Measurements from ENCODE around the gene DLX1. TPM values are rescaled to one million over a fixed set of nuclear protein-coding genes. Genes with fewer than 3 reads are reported as not detected.
"Not testable (repeated sequence)": the region's sequence is repeated elsewhere in the genome, so short reads cannot be mapped to it uniquely, and the experiment has no call there.

DLX1 gene
- total RNA-seq, 2 experiments from 2014 or later, result not detected

DNA sequence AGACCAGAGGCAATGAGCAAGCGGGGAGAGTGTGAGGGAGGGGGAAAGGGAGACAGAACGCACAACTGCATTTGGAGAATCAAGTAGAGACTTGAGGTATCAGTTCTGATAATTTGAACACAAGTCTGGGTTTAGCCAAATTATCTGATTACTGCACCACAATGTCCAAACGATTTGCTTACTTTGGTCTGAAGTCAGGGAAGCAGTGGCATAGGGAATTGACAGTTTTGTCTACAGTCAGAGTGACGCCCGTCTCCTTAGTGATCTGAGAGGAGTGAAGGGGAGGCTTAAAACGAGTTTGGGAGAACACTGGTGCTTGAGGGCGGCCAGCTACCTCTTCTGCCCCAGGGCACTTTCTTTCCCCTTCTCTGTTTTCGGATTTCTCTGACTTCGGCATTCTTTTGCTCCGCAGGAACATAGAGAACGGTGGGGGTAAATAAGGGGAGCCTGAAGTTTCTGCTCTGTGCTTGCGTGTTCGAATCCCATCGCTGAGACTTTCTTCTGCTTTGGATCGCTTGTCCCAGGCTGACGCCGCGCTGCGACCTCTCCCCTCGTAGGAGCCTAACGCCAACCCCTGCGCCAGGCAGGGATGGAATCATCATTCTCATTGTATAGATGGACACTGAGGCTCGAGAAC, 20.3 kb downstream of the DLX1 start:
- ChIA-PET POLR2A (interaction anchor here (0.7 kb wide), 1 partner anchor 15 kb away, joined by 6 read pairs; no protein-coding TSS in a partner anchor), CTCF (interaction anchor here (1.0 to 1.8 kb wide), 3 partner anchors 17 to 506 kb away, joined by 3 to 6 read pairs (median 5); no protein-coding TSS in a partner anchor)

GRCh38 chr2:172106108-172106961, 21.0 kb downstream of the DLX1 start:
- POLR2A ChIA-PET, result no interaction called here
- CTCF ChIA-PET, result interaction anchor here (0.7 to 1.8 kb wide), 10 partner anchors 8 to 507 kb away, joined by 3 to 6 read pairs (median 4); no protein-coding TSS in a partner anchor

GRCh38 chr2:172107690-172108586, 22.6 kb downstream of the DLX1 start:
- CTCF ChIA-PET, result interaction anchor here (1.5 kb wide), 1 partner anchor 21 kb away, joined by 3 read pairs; no protein-coding TSS in a partner anchor
- POLR2A ChIA-PET, result interaction anchor here (0.7 kb wide), 1 partner anchor 354 kb away, joined by 10 read pairs; no protein-coding TSS in a partner anchor

- ChIA-PET POLR2A (no interaction called here), CTCF (no interaction called here)
Measured at GRCh38 chr2:172108587-172108930, 23.3 kb downstream of the DLX1 start.

DNA sequence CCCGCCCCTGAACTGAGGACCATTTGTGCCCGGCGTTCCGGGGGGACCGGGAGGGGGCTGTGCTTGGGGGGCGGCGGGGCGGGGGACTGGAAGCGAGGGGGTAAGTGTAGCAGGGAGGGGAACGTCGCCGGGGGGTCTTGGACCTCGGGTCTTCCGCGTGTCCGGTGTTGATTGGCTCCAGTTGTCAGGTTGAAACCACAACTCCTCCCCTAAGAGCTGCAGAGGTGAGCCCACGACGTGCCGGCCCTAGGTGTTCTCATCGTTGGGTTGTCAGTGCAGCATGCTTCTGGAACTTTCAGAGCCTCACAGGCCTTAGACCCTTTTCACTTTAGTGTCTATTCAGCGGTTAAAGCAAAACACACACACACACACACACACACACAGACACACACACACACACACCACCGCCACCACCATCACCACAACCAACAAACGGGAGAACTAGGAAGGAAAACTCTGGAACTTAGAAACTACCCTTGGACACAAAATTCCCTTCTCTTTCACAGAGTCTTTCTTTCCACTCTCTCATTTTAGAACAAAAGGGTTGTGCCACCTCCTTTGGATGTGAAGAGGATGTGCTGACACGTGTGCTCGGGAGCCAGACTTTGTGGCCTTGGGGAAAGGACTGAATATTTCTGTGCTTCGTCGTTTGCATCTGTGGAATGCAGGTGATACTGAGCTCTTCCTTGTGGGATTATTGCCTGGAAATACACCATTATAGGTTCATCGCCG, 24.1 kb downstream of the DLX1 start:
- CTCF ChIA-PET, result no interaction called here
- POLR2A ChIA-PET, result no interaction called here

- POLR2A ChIA-PET, result no interaction called here
- CTCF ChIA-PET, result no interaction called here
Measured at GRCh38 chr2:172109988-172110811, 24.9 kb downstream of the DLX1 start.

- ChIA-PET CTCF (interaction anchor here (0.5 to 1.0 kb wide), 3 partner anchors 331 to 407 kb away, joined by 3 to 4 read pairs (median 3); no protein-coding TSS in a partner anchor), POLR2A (no interaction called here)
Measured at GRCh38 chr2:172113617-172114016, 28.3 kb downstream of the DLX1 start.

DNA sequence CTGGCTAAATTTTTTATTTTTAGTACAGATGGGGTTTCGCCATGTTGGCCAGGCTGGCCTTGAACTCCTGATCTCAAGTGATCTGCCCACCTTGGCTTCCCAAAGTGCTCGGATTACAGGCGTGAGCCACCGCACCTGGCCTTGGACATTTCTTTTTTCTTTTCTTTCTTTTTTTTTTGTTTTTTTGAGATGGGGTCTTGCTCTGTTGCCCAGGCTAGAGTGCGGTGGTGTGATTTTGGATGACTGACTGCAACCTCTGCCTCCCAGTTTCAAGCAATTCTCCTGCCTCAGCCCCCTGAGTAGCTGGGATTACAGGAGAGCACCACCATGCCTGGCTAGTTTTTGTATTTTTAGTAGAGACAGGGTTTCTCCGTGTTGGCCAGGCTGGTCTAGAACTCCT, 28.9 kb downstream of the DLX1 start:
- CTCF ChIA-PET, result interaction anchor here (0.7 to 1.3 kb wide), 3 partner anchors 8 to 407 kb away, joined by 3 to 4 read pairs (median 3); no protein-coding TSS in a partner anchor
- POLR2A ChIA-PET, result not testable (repeated sequence)

GRCh38 chr2:172114579-172114978, 29.3 kb downstream of the DLX1 start:
- CTCF ChIA-PET, result interaction anchor here (1.0 to 1.3 kb wide), 2 partner anchors 8 to 408 kb away, joined by 3 to 4 read pairs; no protein-coding TSS in a partner anchor

GRCh38 chr2:172116107-172116506, 30.8 kb downstream of the DLX1 start:
- CTCF ChIA-PET, result interaction anchor here (1.3 kb wide), 1 partner anchor 11 kb away, joined by 3 read pairs; no protein-coding TSS in a partner anchor
- POLR2A ChIA-PET, result interaction anchor here (0.6 kb wide), 1 partner anchor 461 kb away, joined by 3 read pairs; no protein-coding TSS in a partner anchor

More at GRCh38 chr2:172114579-172114978, 29.3 kb downstream of the DLX1 start:
- POLR2A ChIA-PET, result no interaction called here

DNA sequence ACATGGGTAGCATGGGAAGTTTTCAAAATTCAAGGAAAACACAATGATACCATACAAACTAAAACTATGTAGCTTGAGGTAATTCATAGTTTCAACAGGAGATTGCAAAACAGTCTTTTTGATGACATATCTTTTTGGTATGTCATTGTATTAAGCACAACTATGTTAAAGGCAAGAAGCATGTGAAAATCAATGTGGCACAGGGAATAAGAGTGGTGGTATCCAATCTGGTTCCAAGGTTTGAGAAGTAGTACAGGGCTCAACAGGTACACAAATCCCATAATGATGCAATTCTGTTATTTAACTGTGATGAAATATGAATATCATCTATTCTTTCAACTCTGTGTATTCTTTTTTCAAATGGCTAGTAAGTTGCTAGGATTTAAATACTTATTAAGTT, 33.8 kb downstream of the DLX1 start:
- ChIA-PET POLR2A (no interaction called here), CTCF (interaction anchor here (2.2 kb wide), 1 partner anchor 8 kb away, joined by 7 read pairs; no protein-coding TSS in a partner anchor)

GRCh38 chr2:172120118-172120517, 34.8 kb downstream of the DLX1 start:
- POLR2A ChIA-PET, result no interaction called here
- CTCF ChIA-PET, result interaction anchor here (0.6 kb wide), 1 partner anchor 13 kb away, joined by 3 read pairs; no protein-coding TSS in a partner anchor

DNA sequence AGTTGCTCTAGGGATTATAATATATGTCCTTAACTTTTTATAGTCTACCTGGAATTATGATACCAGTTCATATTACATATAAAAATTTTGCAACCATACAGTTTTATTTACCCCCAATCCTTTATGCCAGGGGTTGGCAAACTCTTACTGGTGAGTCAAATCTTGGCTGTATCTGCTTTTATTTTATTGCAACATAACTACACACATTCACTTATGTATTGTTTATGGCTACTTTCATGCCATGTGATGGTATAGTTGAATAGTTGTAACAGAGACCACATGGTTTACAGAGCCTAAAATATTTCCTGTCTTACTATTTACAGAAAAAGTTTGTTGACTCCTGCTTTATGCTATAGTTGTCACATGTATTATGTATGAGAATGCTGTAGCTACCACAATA, 43.2 kb downstream of the DLX1 start:
- CTCF ChIA-PET, result interaction anchor here (1.1 kb wide), 1 partner anchor 422 kb away, joined by 3 read pairs; no protein-coding TSS in a partner anchor
- POLR2A ChIA-PET, result no interaction called here

DNA sequence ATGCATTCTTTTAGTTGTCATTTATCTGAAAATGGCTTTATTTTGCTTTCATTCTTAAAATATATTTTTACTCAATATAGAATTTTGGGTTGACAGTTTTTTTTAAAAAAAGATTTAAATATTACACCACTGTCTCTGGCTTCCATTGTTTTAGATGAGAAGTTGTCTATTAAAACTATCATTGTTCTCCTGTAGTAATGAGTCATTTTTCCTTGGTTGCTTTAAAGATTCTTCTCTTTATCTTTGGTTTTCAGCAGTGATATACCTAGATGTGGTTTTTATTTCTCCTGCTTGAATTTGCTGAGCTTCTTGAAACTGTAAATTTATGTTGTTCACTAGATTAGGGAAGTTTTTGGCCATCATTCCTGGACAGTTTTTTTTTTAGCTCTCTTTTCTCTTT, 44.1 kb downstream of the DLX1 start:
- ChIA-PET CTCF (no interaction called here), POLR2A (no interaction called here)

DNA sequence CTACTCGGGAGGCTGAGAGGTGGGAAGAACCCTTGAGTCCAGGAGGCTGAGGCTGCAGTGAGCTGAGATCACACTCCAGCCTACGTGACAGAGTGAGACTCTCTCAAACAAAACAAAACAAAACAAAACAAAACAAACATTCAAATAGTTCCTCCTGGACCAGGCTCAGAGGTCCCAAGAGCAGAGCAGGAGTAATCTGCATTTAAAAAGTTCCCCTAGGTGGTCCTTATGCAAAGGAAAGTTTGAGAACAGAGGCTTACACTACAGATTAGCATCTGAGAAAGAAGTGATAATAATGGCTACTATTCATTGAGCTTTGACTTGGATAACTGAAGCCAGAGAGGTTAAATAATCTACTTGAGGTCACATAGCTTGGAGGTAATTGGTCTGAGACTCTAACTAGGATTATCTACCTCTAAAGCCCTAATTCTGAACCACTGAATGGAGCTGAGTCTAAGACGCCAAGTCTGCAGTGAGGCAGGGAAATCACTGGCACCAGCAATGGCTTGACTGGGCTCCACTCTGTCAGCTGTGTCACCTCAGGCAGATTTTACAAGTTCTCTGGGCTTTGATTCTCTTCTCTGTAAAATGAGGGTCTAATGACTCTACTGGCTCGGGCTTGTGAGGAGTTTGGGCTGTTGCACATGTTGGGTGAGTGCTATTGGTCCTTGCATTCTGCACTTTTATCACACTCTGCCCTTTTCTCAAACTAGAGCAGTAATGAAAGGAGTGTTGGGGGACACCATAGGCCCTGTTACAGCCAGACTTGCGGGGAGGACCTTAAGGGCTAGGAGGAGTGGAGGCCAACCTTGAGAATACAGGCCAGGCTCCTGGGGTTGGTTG, 46.6 kb downstream of the DLX1 start:
- ChIA-PET CTCF (no interaction called here), POLR2A (no interaction called here)

- ChIA-PET POLR2A (no interaction called here), CTCF (no interaction called here)
Measured at GRCh38 chr2:172134270-172134669, 49.0 kb downstream of the DLX1 start.

DNA sequence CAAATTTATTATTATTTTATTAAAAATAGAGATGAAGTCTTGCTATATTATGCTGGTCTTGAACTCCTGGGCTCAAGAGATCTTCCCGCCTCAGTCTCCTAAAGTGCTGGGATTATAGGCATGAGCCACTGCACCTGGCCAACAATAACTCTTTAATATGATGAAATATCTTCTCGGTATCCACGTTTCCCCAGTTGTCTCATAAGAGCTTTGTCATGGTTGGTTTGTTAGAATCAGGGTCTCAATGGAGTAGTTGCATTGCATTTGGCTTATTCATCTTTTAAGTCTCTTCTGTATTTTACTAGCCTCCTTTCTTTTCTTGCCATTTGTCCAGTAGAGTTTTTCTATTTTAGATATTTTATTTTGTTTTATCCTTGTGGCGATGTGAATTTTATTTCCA, 50.1 kb downstream of the DLX1 start:
- POLR2A ChIA-PET, result no interaction called here

More for the DNA sequence above, 50.1 kb downstream of the DLX1 start:
- CTCF ChIA-PET, result no interaction called here
